ENCODE data around the gene IL1RAPL1.

IL1RAPL1 gene

DNA sequence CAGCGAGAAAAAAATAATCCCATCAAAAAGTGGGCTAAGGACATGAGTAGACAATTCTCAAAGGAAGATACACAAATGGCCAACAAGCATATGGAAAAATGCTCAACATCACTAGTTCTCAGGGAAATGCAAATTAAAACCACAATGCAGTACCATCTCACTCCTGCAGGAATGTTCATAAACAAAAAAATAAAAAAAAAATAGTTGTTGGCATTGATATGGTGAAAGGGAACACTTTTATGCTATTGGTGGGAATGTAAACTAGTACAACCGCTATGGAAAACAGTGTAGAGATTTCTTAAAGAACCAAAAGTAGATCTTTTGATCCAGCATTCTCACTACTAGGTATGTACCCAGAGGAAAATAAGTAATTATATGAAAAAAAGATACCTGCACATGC is 1119.8 kb downstream of the IL1RAPL1 start:
- TF ChIP-seq POLR2AphosphoS5 (IDR thresholded peaks at IDR 0.05; ENCODE audit: low read depth, low read length) (no peak), TAF1 (IDR thresholded peaks at IDR 0.05; ENCODE audit: borderline replicate concordance, insufficient read depth, low read length) (no peak), SIN3A (IDR thresholded peaks at IDR 0.05; ENCODE audit: borderline replicate concordance, insufficient read depth, low read length) (no peak), FOXP2 (optimal IDR thresholded peaks at IDR 0.05; ENCODE audit: borderline replicate concordance, extremely low read depth, extremely low read length, insufficient read depth) (no peak)
- TF ChIP-seq, protein P1, sequence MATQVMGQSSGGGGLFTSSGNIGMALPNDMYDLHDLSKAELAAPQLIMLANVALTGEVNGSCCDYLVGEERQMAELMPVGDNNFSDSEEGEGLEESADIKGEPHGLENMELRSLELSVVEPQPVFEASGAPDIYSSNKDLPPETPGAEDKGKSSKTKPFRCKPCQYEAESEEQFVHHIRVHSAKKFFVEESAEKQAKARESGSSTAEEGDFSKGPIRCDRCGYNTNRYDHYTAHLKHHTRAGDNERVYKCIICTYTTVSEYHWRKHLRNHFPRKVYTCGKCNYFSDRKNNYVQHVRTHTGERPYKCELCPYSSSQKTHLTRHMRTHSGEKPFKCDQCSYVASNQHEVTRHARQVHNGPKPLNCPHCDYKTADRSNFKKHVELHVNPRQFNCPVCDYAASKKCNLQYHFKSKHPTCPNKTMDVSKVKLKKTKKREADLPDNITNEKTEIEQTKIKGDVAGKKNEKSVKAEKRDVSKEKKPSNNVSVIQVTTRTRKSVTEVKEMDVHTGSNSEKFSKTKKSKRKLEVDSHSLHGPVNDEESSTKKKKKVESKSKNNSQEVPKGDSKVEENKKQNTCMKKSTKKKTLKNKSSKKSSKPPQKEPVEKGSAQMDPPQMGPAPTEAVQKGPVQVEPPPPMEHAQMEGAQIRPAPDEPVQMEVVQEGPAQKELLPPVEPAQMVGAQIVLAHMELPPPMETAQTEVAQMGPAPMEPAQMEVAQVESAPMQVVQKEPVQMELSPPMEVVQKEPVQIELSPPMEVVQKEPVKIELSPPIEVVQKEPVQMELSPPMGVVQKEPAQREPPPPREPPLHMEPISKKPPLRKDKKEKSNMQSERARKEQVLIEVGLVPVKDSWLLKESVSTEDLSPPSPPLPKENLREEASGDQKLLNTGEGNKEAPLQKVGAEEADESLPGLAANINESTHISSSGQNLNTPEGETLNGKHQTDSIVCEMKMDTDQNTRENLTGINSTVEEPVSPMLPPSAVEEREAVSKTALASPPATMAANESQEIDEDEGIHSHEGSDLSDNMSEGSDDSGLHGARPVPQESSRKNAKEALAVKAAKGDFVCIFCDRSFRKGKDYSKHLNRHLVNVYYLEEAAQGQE (IDR thresholded peaks at IDR 0.05; ENCODE audit: insufficient read depth in 1 of 2, low read depth in 2 of 2, low read length in 2 of 2), result no peak

DNA sequence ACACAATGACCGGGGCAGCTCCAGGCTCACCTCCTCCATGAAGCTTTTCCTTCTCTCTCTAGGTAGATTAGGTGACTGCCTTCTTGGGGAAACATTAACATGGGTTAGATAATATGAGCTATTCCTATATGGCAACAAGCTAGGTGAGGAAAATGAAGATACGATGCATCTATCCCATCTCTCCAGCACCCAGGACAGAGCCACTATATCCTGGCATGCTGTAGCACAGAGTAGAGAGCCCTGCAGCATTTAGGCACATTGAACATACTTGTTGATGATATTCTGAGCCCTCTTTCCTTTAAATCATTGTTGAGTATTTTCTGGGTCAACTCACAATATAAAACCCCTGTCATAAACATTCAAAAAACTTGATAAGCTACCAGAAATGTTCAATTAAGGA is 1133.9 kb downstream of the IL1RAPL1 start:
- TF ChIP-seq, protein P1 (IDR thresholded peaks at IDR 0.05; ENCODE audit: insufficient read depth in 1 of 2, low read depth in 2 of 2, low read length in 2 of 2), result peak in 1 of 2 experiments; percentile 78; a peak in 2 of 4 replicates
- TF ChIP-seq SIN3A (IDR thresholded peaks at IDR 0.05; ENCODE audit: borderline replicate concordance, insufficient read depth, low read length) (no peak), POLR2AphosphoS5 (IDR thresholded peaks at IDR 0.05; ENCODE audit: low read depth, low read length) (no peak), TAF1 (IDR thresholded peaks at IDR 0.05; ENCODE audit: borderline replicate concordance, insufficient read depth, low read length) (no peak)

GRCh38 chrX:29724316-29724715 is 1137.1 kb downstream of the IL1RAPL1 start:
- TF ChIP-seq TAF1 (IDR thresholded peaks at IDR 0.05; ENCODE audit: borderline replicate concordance, insufficient read depth, low read length) (no peak), SIN3A (IDR thresholded peaks at IDR 0.05; ENCODE audit: borderline replicate concordance, insufficient read depth, low read length) (no peak), POLR2AphosphoS5 (IDR thresholded peaks at IDR 0.05; ENCODE audit: low read depth, low read length) (no peak), FOXP2 (optimal IDR thresholded peaks at IDR 0.05; ENCODE audit: borderline replicate concordance, extremely low read depth, extremely low read length, insufficient read depth) (no peak)
- TF ChIP-seq, protein P1 (IDR thresholded peaks at IDR 0.05; ENCODE audit: insufficient read depth in 1 of 2, low read depth in 2 of 2, low read length in 2 of 2), result no peak

- TF ChIP-seq SIN3A (IDR thresholded peaks at IDR 0.05; ENCODE audit: borderline replicate concordance, insufficient read depth, low read length) (no peak), POLR2AphosphoS5 (IDR thresholded peaks at IDR 0.05; ENCODE audit: low read depth, low read length) (no peak), TAF1 (IDR thresholded peaks at IDR 0.05; ENCODE audit: borderline replicate concordance, insufficient read depth, low read length) (no peak), FOXP2 (optimal IDR thresholded peaks at IDR 0.05; ENCODE audit: borderline replicate concordance, extremely low read depth, extremely low read length, insufficient read depth) (no peak)
- TF ChIP-seq, protein P1 (IDR thresholded peaks at IDR 0.05; ENCODE audit: insufficient read depth in 1 of 2, low read depth in 2 of 2, low read length in 2 of 2), result no peak
Measured at GRCh38 chrX:29726811-29727210, 1139.6 kb downstream of the IL1RAPL1 start.

DNA sequence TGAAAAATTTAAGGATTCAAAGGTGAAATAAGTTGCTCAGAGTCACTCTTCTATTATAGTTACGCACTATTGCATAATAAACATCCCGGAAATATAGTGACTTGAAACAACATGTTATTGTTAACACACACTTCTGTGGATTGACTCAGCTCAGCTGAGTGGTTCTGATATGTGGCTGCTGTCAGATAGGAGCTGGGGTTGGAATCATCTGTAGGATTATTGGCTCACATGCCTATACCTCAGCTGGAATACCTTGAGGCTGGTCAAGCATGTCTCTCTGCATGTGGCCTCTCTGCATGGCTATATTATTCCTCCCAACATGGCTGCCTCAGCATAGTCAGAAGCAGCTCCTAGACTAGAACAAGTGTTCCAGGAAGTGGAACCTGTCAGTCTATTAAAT is 1141.4 kb downstream of the IL1RAPL1 start:
- no peak for TF ChIP-seq TAF1 (IDR thresholded peaks at IDR 0.05; ENCODE audit: borderline replicate concordance, insufficient read depth, low read length)
- TF ChIP-seq, protein P1 (IDR thresholded peaks at IDR 0.05; ENCODE audit: insufficient read depth in 1 of 2, low read depth in 2 of 2, low read length in 2 of 2), result no peak
- TF ChIP-seq SIN3A (IDR thresholded peaks at IDR 0.05; ENCODE audit: borderline replicate concordance, insufficient read depth, low read length), result no peak
- TF ChIP-seq FOXP2 (optimal IDR thresholded peaks at IDR 0.05; ENCODE audit: borderline replicate concordance, extremely low read depth, extremely low read length, insufficient read depth), result no peak
- no peak for TF ChIP-seq POLR2AphosphoS5 (IDR thresholded peaks at IDR 0.05; ENCODE audit: low read depth, low read length)

Data from PFSK-1 (cell line).